ENCODE data around the gene CDH4. TPM values are rescaled to one million over a fixed set of nuclear protein-coding genes. Genes with fewer than 3 reads are reported as not detected.

CDH4 gene
- total RNA-seq, 2 donors from 2014 or later: 0.05 to 2.2 TPM

GRCh38 chr20:61507778-61508177, 255.7 kb downstream of the CDH4 start:
- WGBS: 64% methylated on average over 11 of the region's 11 CpGs
- no peaks in the 10 kb centered on the region for H3K27me3 ChIP-seq (replicated peaks; ENCODE audit: insufficient read depth)
- intact Hi-C loops (cut with DNase I): no loop called here
- TF ChIP-seq CTCF (IDR thresholded peaks at IDR 0.05) (no peak), POLR2A (IDR thresholded peaks at IDR 0.05) (no peak), POLR2AphosphoS5 (IDR thresholded peaks at IDR 0.05) (no peak)
- no peak overlapping the region for H3K4me3 ChIP-seq
- no peaks in the 10 kb centered on the region for H3K4me1 ChIP-seq (replicated peaks)
- H3K9me3 ChIP-seq: no peaks in the 10 kb centered on the region
- DNase-seq (ENCODE audit: low spot score): no peak
- H3K27ac ChIP-seq: no peak overlapping the region
- H3K36me3 ChIP-seq: no peaks in the 10 kb centered on the region

- no peaks in the 10 kb centered on the region for H3K27me3 ChIP-seq (replicated peaks; ENCODE audit: insufficient read depth)
- no peaks in the 10 kb centered on the region for H3K36me3 ChIP-seq
- H3K27ac ChIP-seq: no peak overlapping the region
- intact Hi-C loops (cut with DNase I): no loop called here
- no peak for DNase-seq (ENCODE audit: low spot score)
- H3K4me1 ChIP-seq (replicated peaks): no peaks in the 10 kb centered on the region
- H3K4me3 ChIP-seq: no peak overlapping the region
- H3K9me3 ChIP-seq: no peaks in the 10 kb centered on the region
- TF ChIP-seq CTCF (IDR thresholded peaks at IDR 0.05): no peak
- WGBS: 83% methylated on average over 13 of the region's 13 CpGs
These were observed 256.4 kb downstream of the CDH4 start for GRCh38 chr20:61508301-61509096.

- Histone ChIP-seq H3K27ac (no peak overlapping the region), H3K9me3 (no peaks in the 10 kb centered on the region), H3K36me3 (no peaks in the 10 kb centered on the region), H3K4me3 (no peak overlapping the region), H3K27me3 (replicated peaks; ENCODE audit: insufficient read depth) (no peaks in the 10 kb centered on the region), H3K4me1 (replicated peaks) (no peaks in the 10 kb centered on the region)
- WGBS: 90% methylated on average over 7 of the region's 7 CpGs
- no peak for DNase-seq (ENCODE audit: low spot score)
- intact Hi-C loops (cut with DNase I): no loop called here
- TF ChIP-seq POLR2AphosphoS5 (IDR thresholded peaks at IDR 0.05) (no peak), POLR2A (IDR thresholded peaks at IDR 0.05) (no peak), CTCF (IDR thresholded peaks at IDR 0.05) (no peak)
These were observed 258.8 kb downstream of the CDH4 start for GRCh38 chr20:61510778-61511330.

GRCh38 chr20:61512475-61512874, 260.4 kb downstream of the CDH4 start:
- intact Hi-C loops (cut with DNase I): no loop called here
- WGBS: 86% methylated on average over 11 of the region's 11 CpGs
- H3K4me3 ChIP-seq: no peak overlapping the region
- DNase-seq (ENCODE audit: low spot score): no peak
- H3K9me3 ChIP-seq: no peaks in the 10 kb centered on the region
- TF ChIP-seq POLR2A (IDR thresholded peaks at IDR 0.05) (no peak), POLR2AphosphoS5 (IDR thresholded peaks at IDR 0.05) (no peak), CTCF (IDR thresholded peaks at IDR 0.05) (no peak)
- H3K27ac ChIP-seq: no peak overlapping the region
- H3K27me3 ChIP-seq (replicated peaks; ENCODE audit: insufficient read depth): no peaks in the 10 kb centered on the region
- H3K4me1 ChIP-seq (replicated peaks): no peaks in the 10 kb centered on the region
- H3K36me3 ChIP-seq: no peaks in the 10 kb centered on the region

Data from prostate gland (tissue), 2 donors.